Brain microvascular endothelial cell (primary cell): ENCODE data around the gene ATF7.

Experiments used
- DNase-seq: peaks from one replicate; pipeline ENCODE4 v3.0.0-alpha.2; 2020
- H3K27ac ChIP-seq: fragments of 250-450 bp; sonication (Bioruptor Pico); 2 replicates; pipeline ENCODE4 v1.5.1; 2020; ENCODE audit warnings: mild to moderate bottlenecking, moderate library complexity
- H3K27me3 ChIP-seq: fragments of 250-450 bp; sonication (Bioruptor Pico); replicated peaks from 2 replicates; pipeline ENCODE4 v1.5.1; 2020; ENCODE audit warnings: mild to moderate bottlenecking
- H3K36me3 ChIP-seq: fragments of 250-450 bp; sonication (Bioruptor Pico); replicated peaks from 2 replicates; pipeline ENCODE4 v1.5.1; 2020; ENCODE audit warnings: mild to moderate bottlenecking
- H3K4me3 ChIP-seq: 2 replicates; pipeline ENCODE4 v1.5.1; 2011; ENCODE audit warnings: low read depth, mild to moderate bottlenecking, control low read depth, low read length, moderate library complexity
- in situ Hi-C: cut with HindIII; loops from 2 replicates; pipeline ENCODE4 v1.10.0; 2017; ENCODE audit warnings: low sequenced_read_pairs, low pct_ligation_motif_present
- TF ChIP-seq, protein P1 (sequence below): IDR thresholded peaks from 2 replicates; pipeline ENCODE4 v1.5.1; 2011; ENCODE audit warnings: low read depth, mild to moderate bottlenecking, moderate library complexity, low read length, control low read depth, inconsistent platforms; ENCODE audit errors: missing control alignments

ATF7 gene

DNA sequence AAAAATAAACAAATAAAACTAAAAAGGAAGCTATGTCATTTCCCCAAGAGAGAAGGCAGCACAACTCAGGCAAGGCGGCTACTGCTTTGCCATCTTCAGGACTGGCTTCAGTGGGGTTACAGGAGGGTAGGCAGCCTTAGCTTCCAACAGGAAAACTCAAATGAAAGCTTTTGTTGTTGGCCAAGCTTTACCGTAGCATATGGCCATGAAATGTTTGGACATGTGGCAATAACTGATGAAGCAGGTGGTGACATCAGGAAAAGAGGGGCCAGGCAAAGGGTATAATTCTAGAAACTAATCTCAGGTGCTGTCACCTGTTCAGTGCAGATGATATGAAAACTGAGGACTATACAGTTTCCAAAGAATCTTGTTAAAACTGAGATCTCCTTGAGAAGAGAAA is 96.1 kb downstream of the ATF7 start:
- H3K4me3 ChIP-seq: no peak overlapping the region
- TF ChIP-seq, protein P1, sequence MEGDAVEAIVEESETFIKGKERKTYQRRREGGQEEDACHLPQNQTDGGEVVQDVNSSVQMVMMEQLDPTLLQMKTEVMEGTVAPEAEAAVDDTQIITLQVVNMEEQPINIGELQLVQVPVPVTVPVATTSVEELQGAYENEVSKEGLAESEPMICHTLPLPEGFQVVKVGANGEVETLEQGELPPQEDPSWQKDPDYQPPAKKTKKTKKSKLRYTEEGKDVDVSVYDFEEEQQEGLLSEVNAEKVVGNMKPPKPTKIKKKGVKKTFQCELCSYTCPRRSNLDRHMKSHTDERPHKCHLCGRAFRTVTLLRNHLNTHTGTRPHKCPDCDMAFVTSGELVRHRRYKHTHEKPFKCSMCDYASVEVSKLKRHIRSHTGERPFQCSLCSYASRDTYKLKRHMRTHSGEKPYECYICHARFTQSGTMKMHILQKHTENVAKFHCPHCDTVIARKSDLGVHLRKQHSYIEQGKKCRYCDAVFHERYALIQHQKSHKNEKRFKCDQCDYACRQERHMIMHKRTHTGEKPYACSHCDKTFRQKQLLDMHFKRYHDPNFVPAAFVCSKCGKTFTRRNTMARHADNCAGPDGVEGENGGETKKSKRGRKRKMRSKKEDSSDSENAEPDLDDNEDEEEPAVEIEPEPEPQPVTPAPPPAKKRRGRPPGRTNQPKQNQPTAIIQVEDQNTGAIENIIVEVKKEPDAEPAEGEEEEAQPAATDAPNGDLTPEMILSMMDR: no peak
- in situ Hi-C loops: no loop called here
- no peak overlapping the region for H3K27ac ChIP-seq
- H3K36me3 ChIP-seq: peaks cover 61% of the 10 kb centered on the region
- no peak for DNase-seq
- no peaks in the 10 kb centered on the region for H3K27me3 ChIP-seq

DNA sequence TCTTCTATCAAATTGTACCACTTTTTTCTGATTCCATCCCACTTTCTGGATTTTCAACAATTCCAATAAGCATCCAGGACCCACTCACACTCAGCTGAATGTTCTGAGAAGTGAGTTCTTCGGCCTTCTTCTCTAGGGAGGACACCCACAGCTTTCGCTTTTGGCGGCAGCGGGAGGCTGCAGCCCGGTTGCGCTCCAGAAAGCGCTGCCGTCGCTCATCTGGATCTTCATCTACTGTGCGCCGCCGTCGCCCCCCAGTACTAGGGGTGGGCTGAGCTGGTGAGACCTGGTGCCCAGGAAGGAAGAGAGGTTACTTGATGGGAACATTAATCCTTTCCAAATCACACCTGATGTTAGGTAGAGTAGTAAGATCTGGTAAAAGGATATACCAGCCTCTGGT is 101.7 kb downstream of the ATF7 start:
- in situ Hi-C loops: no loop called here
- Histone ChIP-seq H3K4me3 (no peak overlapping the region), H3K27me3 (no peaks in the 10 kb centered on the region), H3K36me3 (peaks cover 67% of the 10 kb centered on the region), H3K27ac (no peak overlapping the region)
- TF ChIP-seq, protein P1: no peak
- DNase-seq: no peak

DNA sequence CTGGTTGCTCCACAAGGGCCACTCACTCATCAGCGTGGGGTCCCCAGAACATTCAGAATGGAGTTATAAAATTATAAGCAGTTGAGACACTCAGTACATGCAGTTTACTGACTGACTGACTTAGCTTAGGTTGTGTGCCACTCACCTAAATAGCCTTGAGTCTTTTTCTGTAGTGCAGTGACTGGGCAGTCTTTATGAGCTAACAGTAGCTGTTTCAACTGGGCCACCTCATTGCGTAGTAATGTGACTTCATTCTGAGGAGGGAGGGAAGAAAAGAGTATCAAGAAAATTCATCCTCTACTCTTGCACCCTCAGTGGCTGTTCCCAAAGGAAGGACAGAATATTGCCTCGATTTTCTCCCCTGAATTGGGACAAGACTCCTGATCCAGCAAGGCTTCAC is 103.1 kb downstream of the ATF7 start:
- in situ Hi-C loops: no loop called here
- no peak for DNase-seq
- Histone ChIP-seq H3K36me3 (peaks cover 69% of the 10 kb centered on the region), H3K4me3 (no peak overlapping the region), H3K27me3 (no peaks in the 10 kb centered on the region), H3K27ac (no peak overlapping the region)
- TF ChIP-seq, protein P1: no peak

DNA sequence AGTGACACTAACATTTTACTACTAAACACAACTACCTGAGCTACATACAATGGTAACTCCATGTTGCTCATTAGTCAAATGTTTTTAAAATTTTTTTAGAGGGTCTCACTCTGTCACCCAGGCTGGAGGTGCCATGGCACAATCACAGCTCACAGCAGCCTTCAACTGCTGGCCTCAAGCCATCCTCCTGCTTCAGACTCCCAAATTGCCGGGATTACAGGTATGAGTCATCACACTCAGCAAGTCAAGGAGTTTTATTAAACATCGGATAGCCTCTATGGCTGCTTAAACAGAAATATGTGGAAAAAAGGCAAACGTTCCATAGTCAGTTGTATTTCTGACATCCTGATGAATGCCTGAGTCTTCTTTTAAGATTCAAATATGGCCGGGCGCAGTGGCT is 107.8 kb downstream of the ATF7 start:
- H3K36me3 ChIP-seq: peaks cover 86% of the 10 kb centered on the region
- in situ Hi-C loops: no loop called here

DNA sequence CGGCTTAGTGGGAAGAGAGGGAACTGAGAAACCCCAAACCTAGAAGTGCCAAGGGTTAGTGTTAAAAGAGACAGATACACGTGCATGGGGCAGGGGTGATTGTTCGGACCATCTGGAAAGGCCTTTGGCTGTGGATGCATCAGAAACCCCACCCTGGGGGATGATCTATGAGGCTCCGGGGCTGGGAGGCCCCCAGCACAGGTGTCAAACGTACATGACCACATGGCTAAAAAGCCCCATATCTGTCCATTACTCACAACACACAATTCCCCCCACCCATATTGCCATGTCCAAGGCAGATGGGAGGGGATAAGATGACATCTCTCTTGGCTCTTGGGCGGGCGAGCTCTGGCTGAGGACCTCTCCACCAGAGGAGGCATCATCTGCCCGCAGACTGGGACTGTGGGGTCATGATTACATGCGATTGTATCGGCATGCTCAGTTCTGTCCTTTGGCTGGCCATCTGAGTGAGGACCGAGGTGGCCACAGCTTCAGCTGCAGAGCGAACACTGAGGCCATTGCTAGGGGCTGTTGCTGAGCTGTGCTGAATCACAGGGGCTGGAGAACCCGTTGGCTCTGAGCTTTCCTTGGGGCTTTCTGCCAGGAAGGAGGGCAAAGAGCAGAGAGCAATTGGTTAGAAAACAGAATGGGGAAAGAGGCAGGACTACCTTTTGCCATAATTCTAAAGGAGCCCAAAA is 109.3 kb downstream of the ATF7 start:
- TF ChIP-seq, protein P1: no peak
- Histone ChIP-seq H3K4me3 (no peak overlapping the region), H3K36me3 (peaks cover 85% of the 10 kb centered on the region), H3K27ac (no peak overlapping the region), H3K27me3 (no peaks in the 10 kb centered on the region)
- in situ Hi-C loops: no loop called here
- no peak for DNase-seq

More for the DNA sequence above, 107.8 kb downstream of the ATF7 start:
- TF ChIP-seq, protein P1: no peak
- no peak for DNase-seq
- Histone ChIP-seq H3K27me3 (no peaks in the 10 kb centered on the region), H3K4me3 (no peak overlapping the region), H3K27ac (no peak overlapping the region)

DNA sequence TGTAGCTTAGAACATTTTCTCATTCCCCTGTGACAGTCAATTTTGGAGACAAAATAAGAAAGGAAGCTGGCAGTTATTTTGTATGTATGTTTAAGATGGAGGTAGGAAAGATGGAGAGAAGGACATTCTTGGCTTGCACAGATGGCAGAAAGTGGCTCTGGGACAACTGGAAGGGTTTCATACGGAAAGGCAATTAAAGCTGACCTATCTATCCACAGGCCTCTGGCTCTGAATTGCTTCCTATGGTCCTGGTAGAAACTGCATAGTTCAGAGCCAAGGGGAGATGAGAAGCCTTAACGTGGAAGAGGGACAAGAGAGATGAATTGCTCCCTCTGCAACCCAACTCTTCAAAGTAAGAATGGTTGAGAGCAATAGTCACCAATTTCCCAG is 110.9 kb downstream of the ATF7 start:
- no peak overlapping the region for H3K27ac ChIP-seq
- in situ Hi-C loops: no loop called here
- no peak overlapping the region for H3K4me3 ChIP-seq
- peaks cover 77% of the 10 kb centered on the region for H3K36me3 ChIP-seq
- no peak for DNase-seq
- no peaks in the 10 kb centered on the region for H3K27me3 ChIP-seq
- TF ChIP-seq, protein P1: no peak
